Measurements from ENCODE around the gene NLGN3. TPM values are rescaled to one million over a fixed set of nuclear protein-coding genes. Genes with fewer than 3 reads are reported as not detected.

Gene NLGN3
- total RNA-seq, 1 donor from 2014 or later = 0.49 TPM

- DNase-seq (ENCODE audit: missing footprints) (no peak), ATAC-seq (no peak)
- intact Hi-C loops (cut with DNase I) = loop anchor here (5.0 kb wide), 3 partner anchors 67 to 418 kb away; partner anchors contain the start of genes TAF1 and ZMYM3
Observed at GRCh38 chrX:71184803-71185495, 40.3 kb downstream of the NLGN3 start.

- DNase-seq (ENCODE audit: missing footprints) (no peak), ATAC-seq (no peak)
- intact Hi-C loops (cut with DNase I) = no loop called here
Observed at GRCh38 chrX:71191248-71191647, 46.6 kb downstream of the NLGN3 start.

GRCh38 chrX:71195964-71196649 is 51.5 kb downstream of the NLGN3 start:
- ATAC-seq = no peak
- intact Hi-C loops (cut with DNase I) = no loop called here
- DNase-seq (ENCODE audit: missing footprints) = no peak

- DNase-seq (ENCODE audit: missing footprints) (no peak), ATAC-seq (no peak)
- intact Hi-C loops (cut with DNase I) = no loop called here
Observed at GRCh38 chrX:71198066-71198465, 53.4 kb downstream of the NLGN3 start.

GRCh38 chrX:71199252-71200008 is 54.8 kb downstream of the NLGN3 start:
- ATAC-seq = no peak
- no peak for DNase-seq (ENCODE audit: missing footprints)
- intact Hi-C loops (cut with DNase I) = no loop called here

- DNase-seq (ENCODE audit: missing footprints) = no peak
- intact Hi-C loops (cut with DNase I) = no loop called here
- ATAC-seq = no peak
Observed at GRCh38 chrX:71210816-71211215, 66.2 kb downstream of the NLGN3 start.

- DNase-seq (ENCODE audit: missing footprints) (no peak), ATAC-seq (no peak)
- intact Hi-C loops (cut with DNase I) = no loop called here
Observed at GRCh38 chrX:71212536-71212935, 67.9 kb downstream of the NLGN3 start.

GRCh38 chrX:71214152-71214551 is 69.5 kb downstream of the NLGN3 start:
- intact Hi-C loops (cut with DNase I) = no loop called here
- DNase-seq (ENCODE audit: missing footprints) (no peak), ATAC-seq (no peak)

- intact Hi-C loops (cut with DNase I) = no loop called here
- ATAC-seq (no peak), DNase-seq (ENCODE audit: missing footprints) (no peak)
Observed at GRCh38 chrX:71214604-71215337, 70.1 kb downstream of the NLGN3 start.

GRCh38 chrX:71215338-71215912 is 70.8 kb downstream of the NLGN3 start:
- ATAC-seq (no peak), DNase-seq (ENCODE audit: missing footprints) (no peak)
- intact Hi-C loops (cut with DNase I) = no loop called here

GRCh38 chrX:71216485-71216884 is 71.8 kb downstream of the NLGN3 start:
- intact Hi-C loops (cut with DNase I) = no loop called here
- ATAC-seq (no peak), DNase-seq (ENCODE audit: missing footprints) (no peak)

- no peak for ATAC-seq
- intact Hi-C loops (cut with DNase I) = no loop called here
Observed at GRCh38 chrX:71217298-71217697, 72.7 kb downstream of the NLGN3 start.

More at GRCh38 chrX:71217298-71217697, 72.7 kb downstream of the NLGN3 start:
- no peak for DNase-seq (ENCODE audit: missing footprints)

Other genes with a start within 250 kb of the NLGN3 start
- not detected for gene TEX11, start 236.1 kb upstream of the NLGN3 start, total RNA-seq
- not detected for gene SLC7A3, start 213.7 kb upstream of the NLGN3 start, total RNA-seq
- 49.5 TPM for gene SNX12, start 76.5 kb upstream of the NLGN3 start, total RNA-seq
- gene FOXO4, start 49.0 kb upstream of the NLGN3 start, total RNA-seq = 52.7 TPM
- not detected for gene CXorf65, start 38.1 kb upstream of the NLGN3 start, total RNA-seq
- 2.8 TPM for gene IL2RG, start 33.3 kb upstream of the NLGN3 start, total RNA-seq
- gene MED12, start 26.2 kb upstream of the NLGN3 start, total RNA-seq = 19.4 TPM
- gene GJB1, start 78.4 kb downstream of the NLGN3 start, total RNA-seq = not detected
- gene ZMYM3, start 109.3 kb downstream of the NLGN3 start, total RNA-seq = 14.2 TPM
- gene NONO, start 138.8 kb downstream of the NLGN3 start, total RNA-seq = 120 TPM
- gene ITGB1BP2, start 156.9 kb downstream of the NLGN3 start, total RNA-seq = 105 TPM
- 14.6 TPM for gene TAF1, start 221.5 kb downstream of the NLGN3 start, total RNA-seq